ENCODE results near the gene VWA2.

VWA2 gene

GRCh38 chr10:114246679-114247305, 7.7 kb downstream of the VWA2 start:
- in situ Hi-C loops (cut with MboI; ENCODE audit: low sequenced_read_pairs) = no loop called here

GRCh38 chr10:114250236-114250635, 11.2 kb downstream of the VWA2 start:
- in situ Hi-C loops (cut with MboI; ENCODE audit: low sequenced_read_pairs) = no loop called here

GRCh38 chr10:114250716-114251115, 11.7 kb downstream of the VWA2 start:
- in situ Hi-C loops (cut with MboI; ENCODE audit: low sequenced_read_pairs) = no loop called here

- in situ Hi-C loops (cut with MboI; ENCODE audit: low sequenced_read_pairs) = no loop called here
Observed at GRCh38 chr10:114252092-114252491, 13.0 kb downstream of the VWA2 start.

- in situ Hi-C loops (cut with MboI; ENCODE audit: low sequenced_read_pairs) = no loop called here
Observed at GRCh38 chr10:114252883-114253282, 13.8 kb downstream of the VWA2 start.

- in situ Hi-C loops (cut with MboI; ENCODE audit: low sequenced_read_pairs) = no loop called here
Observed at GRCh38 chr10:114255227-114255626, 16.2 kb downstream of the VWA2 start.

- in situ Hi-C loops (cut with MboI; ENCODE audit: low sequenced_read_pairs) = no loop called here
Observed at GRCh38 chr10:114256008-114256765, 17.1 kb downstream of the VWA2 start.

- in situ Hi-C loops (cut with MboI; ENCODE audit: low sequenced_read_pairs) = no loop called here
Observed at GRCh38 chr10:114256822-114257221, 17.8 kb downstream of the VWA2 start.

GRCh38 chr10:114257498-114257897, 18.4 kb downstream of the VWA2 start:
- in situ Hi-C loops (cut with MboI; ENCODE audit: low sequenced_read_pairs) = no loop called here

- in situ Hi-C loops (cut with MboI; ENCODE audit: low sequenced_read_pairs) = no loop called here
Observed at GRCh38 chr10:114258274-114258840, 19.3 kb downstream of the VWA2 start.

GRCh38 chr10:114259824-114260223, 20.8 kb downstream of the VWA2 start:
- in situ Hi-C loops (cut with MboI; ENCODE audit: low sequenced_read_pairs) = no loop called here

GRCh38 chr10:114260366-114260765, 21.3 kb downstream of the VWA2 start:
- in situ Hi-C loops (cut with MboI; ENCODE audit: low sequenced_read_pairs) = no loop called here

GRCh38 chr10:114261076-114261475, 22.0 kb downstream of the VWA2 start:
- in situ Hi-C loops (cut with MboI; ENCODE audit: low sequenced_read_pairs) = no loop called here

GRCh38 chr10:114262496-114262895, 23.4 kb downstream of the VWA2 start:
- in situ Hi-C loops (cut with MboI; ENCODE audit: low sequenced_read_pairs) = no loop called here

GRCh38 chr10:114265392-114266053, 26.5 kb downstream of the VWA2 start:
- in situ Hi-C loops (cut with MboI; ENCODE audit: low sequenced_read_pairs) = no loop called here

- in situ Hi-C loops (cut with MboI; ENCODE audit: low sequenced_read_pairs) = no loop called here
Observed at GRCh38 chr10:114266521-114266920, 27.5 kb downstream of the VWA2 start.

GRCh38 chr10:114271075-114271778, 32.2 kb downstream of the VWA2 start:
- in situ Hi-C loops (cut with MboI; ENCODE audit: low sequenced_read_pairs) = no loop called here

GRCh38 chr10:114271779-114272167, 32.7 kb downstream of the VWA2 start:
- in situ Hi-C loops (cut with MboI; ENCODE audit: low sequenced_read_pairs) = no loop called here

GRCh38 chr10:114272696-114273095, 33.6 kb downstream of the VWA2 start:
- in situ Hi-C loops (cut with MboI; ENCODE audit: low sequenced_read_pairs) = no loop called here

- in situ Hi-C loops (cut with MboI; ENCODE audit: low sequenced_read_pairs) = no loop called here
Observed at GRCh38 chr10:114273910-114274309, 34.9 kb downstream of the VWA2 start.

Measured in HL-60/S4 treated with phorbol 12-myristate 13-acetate at 8.2 ng/mL for 4 days and 3 days (cell line).